Large intestine (tissue), 12 donors: ENCODE measurements around the gene MT2A. TPM values are rescaled to one million over a fixed set of nuclear protein-coding genes. Genes with fewer than 3 reads are reported as not detected.

Source experiments
- DNase-seq, 2 donors: peaks; one replicate each; pipeline versions ENCODE4 v3.0.0 to v3.0.0-alpha.2; 2013
- H3K27ac ChIP-seq: one replicate; pipeline ENCODE4 v1.5.1; 2013; ENCODE audit warnings: low read length
- H3K27me3 ChIP-seq: 2 replicates; pipeline ENCODE4 v1.6.1; 2013; ENCODE audit warnings: low read length; ENCODE audit not compliant: control insufficient read depth, insufficient read depth
- H3K36me3 ChIP-seq: 2 replicates; pipeline ENCODE4 v1.6.1; 2013; ENCODE audit warnings: low read length; ENCODE audit not compliant: control insufficient read depth, insufficient read depth
- H3K4me1 ChIP-seq: one replicate; pipeline ENCODE4 v1.6.1; 2013; ENCODE audit warnings: low read length; ENCODE audit not compliant: control insufficient read depth, insufficient read depth
- H3K4me3 ChIP-seq: one replicate; pipeline ENCODE4 v1.5.1; 2013; ENCODE audit warnings: low read length
- H3K9me3 ChIP-seq: one replicate; pipeline ENCODE4 v1.6.1; 2013; ENCODE audit warnings: mild to moderate bottlenecking, low read depth, low read length, moderate library complexity; ENCODE audit not compliant: control insufficient read depth
- WGBS: methylation state at CpG from one replicate; pipeline ENCODE4 v1.1.5; 2013; ENCODE audit warnings: low lambda C conversion rate; ENCODE audit not compliant: insufficient coverage; 5-methylcytosine and 5-hydroxymethylcytosine counted together
- long read RNA-seq, 11 donors: transcript quantifications; one replicate each; lab custom pipeline, GENCODE V29; 2026
- polyA plus RNA-seq: library from polyadenylated mRNA; unstranded; fragments of 120-200 nt; gene quantifications from one replicate; pipeline ENCODE4 v1.2.1, GENCODE V29; 2013

Gene MT2A
- polyA plus RNA-seq, result 115 TPM
- long read RNA-seq, donor 1, transcript MT2A-201 (3 exons, 786 nt), result major isoform, 158 of 1,123 reads
- long read RNA-seq, donor 1, transcript MT2A-203 (1 exons, 903 nt), result minor isoform, 16 of 1,123 reads
- long read RNA-seq, donor 1, partial matches to known transcripts, result 369 of 1,123 reads
- long read RNA-seq, donor 1, other reads (novel, unspliced or antisense), result 578 of 1,123 reads
- long read RNA-seq, donor 2, transcript MT2A-203 (1 exons, 903 nt), result minor isoform, 41 of 2,277 reads
- long read RNA-seq, donor 2, transcript MT2A-201 (3 exons, 786 nt), result major isoform, 202 of 2,277 reads
- long read RNA-seq, donor 2, partial matches to known transcripts, result 596 of 2,277 reads
- long read RNA-seq, donor 2, other reads (novel, unspliced or antisense), result 1,432 of 2,277 reads
- long read RNA-seq, donor 3, result 0 reads
- long read RNA-seq, donor 4, transcript MT2A-201 (3 exons, 786 nt), result major isoform, 41 of 46 reads
- long read RNA-seq, donor 4, partial matches to known transcripts, result 0 of 46 reads
- long read RNA-seq, donor 4, other reads (novel, unspliced or antisense), result 0 of 46 reads
- long read RNA-seq, donor 5, transcript MT2A-201 (3 exons, 786 nt), result major isoform, 224 of 1,099 reads
- long read RNA-seq, donor 5, transcript MT2A-203 (1 exons, 903 nt), result minor isoform, 48 of 1,099 reads
- long read RNA-seq, donor 5, partial matches to known transcripts, result 361 of 1,099 reads
- long read RNA-seq, donor 5, other reads (novel, unspliced or antisense), result 463 of 1,099 reads
- long read RNA-seq, donor 6, transcript MT2A-203 (1 exons, 903 nt), result minor isoform, 15 of 382 reads
- long read RNA-seq, donor 6, transcript MT2A-201 (3 exons, 786 nt), result major isoform, 54 of 382 reads
- long read RNA-seq, donor 6, partial matches to known transcripts, result 153 of 382 reads
- long read RNA-seq, donor 6, other reads (novel, unspliced or antisense), result 160 of 382 reads
- long read RNA-seq, donor 7, transcript MT2A-204 (2 exons, 688 nt), result minor isoform, 8 of 251 reads
- long read RNA-seq, donor 7, transcript MT2A-203 (1 exons, 903 nt), result minor isoform, 33 of 251 reads
- long read RNA-seq, donor 7, transcript MT2A-201 (3 exons, 786 nt), result major isoform, 204 of 251 reads
- long read RNA-seq, donor 7, partial matches to known transcripts, result 0 of 251 reads
- long read RNA-seq, donor 7, other reads (novel, unspliced or antisense), result 5 of 251 reads
- long read RNA-seq, donor 8, transcript MT2A-203 (1 exons, 903 nt), result minor isoform, 54 of 3,892 reads
- long read RNA-seq, donor 8, transcript MT2A-204 (2 exons, 688 nt), result minor isoform, 6 of 3,892 reads
- long read RNA-seq, donor 8, transcript MT2A-201 (3 exons, 786 nt), result major isoform, 445 of 3,892 reads
- long read RNA-seq, donor 8, transcript MT2A-202 (2 exons, 581 nt), result minor isoform, 5 of 3,892 reads
- long read RNA-seq, donor 8, partial matches to known transcripts, result 1,358 of 3,892 reads
- long read RNA-seq, donor 8, other reads (novel, unspliced or antisense), result 2,024 of 3,892 reads
- long read RNA-seq, donor 9, transcript MT2A-201 (3 exons, 786 nt), result major isoform, 120 of 154 reads
- long read RNA-seq, donor 9, transcript MT2A-204 (2 exons, 688 nt), result minor isoform, 5 of 154 reads
- long read RNA-seq, donor 9, transcript MT2A-203 (1 exons, 903 nt), result minor isoform, 28 of 154 reads
- long read RNA-seq, donor 9, partial matches to known transcripts, result 0 of 154 reads
- long read RNA-seq, donor 9, other reads (novel, unspliced or antisense), result 0 of 154 reads
- long read RNA-seq, donor 10, transcript MT2A-201 (3 exons, 786 nt), result major isoform, 76 of 96 reads
- long read RNA-seq, donor 10, transcript MT2A-203 (1 exons, 903 nt), result minor isoform, 16 of 96 reads
- long read RNA-seq, donor 10, partial matches to known transcripts, result 0 of 96 reads
- long read RNA-seq, donor 10, other reads (novel, unspliced or antisense), result 0 of 96 reads
- long read RNA-seq, donor 11, transcript MT2A-203 (1 exons, 903 nt), result minor isoform, 23 of 1,196 reads
- long read RNA-seq, donor 11, transcript MT2A-201 (3 exons, 786 nt), result major isoform, 132 of 1,196 reads
- long read RNA-seq, donor 11, partial matches to known transcripts, result 425 of 1,196 reads
- long read RNA-seq, donor 11, other reads (novel, unspliced or antisense), result 611 of 1,196 reads

DNA sequence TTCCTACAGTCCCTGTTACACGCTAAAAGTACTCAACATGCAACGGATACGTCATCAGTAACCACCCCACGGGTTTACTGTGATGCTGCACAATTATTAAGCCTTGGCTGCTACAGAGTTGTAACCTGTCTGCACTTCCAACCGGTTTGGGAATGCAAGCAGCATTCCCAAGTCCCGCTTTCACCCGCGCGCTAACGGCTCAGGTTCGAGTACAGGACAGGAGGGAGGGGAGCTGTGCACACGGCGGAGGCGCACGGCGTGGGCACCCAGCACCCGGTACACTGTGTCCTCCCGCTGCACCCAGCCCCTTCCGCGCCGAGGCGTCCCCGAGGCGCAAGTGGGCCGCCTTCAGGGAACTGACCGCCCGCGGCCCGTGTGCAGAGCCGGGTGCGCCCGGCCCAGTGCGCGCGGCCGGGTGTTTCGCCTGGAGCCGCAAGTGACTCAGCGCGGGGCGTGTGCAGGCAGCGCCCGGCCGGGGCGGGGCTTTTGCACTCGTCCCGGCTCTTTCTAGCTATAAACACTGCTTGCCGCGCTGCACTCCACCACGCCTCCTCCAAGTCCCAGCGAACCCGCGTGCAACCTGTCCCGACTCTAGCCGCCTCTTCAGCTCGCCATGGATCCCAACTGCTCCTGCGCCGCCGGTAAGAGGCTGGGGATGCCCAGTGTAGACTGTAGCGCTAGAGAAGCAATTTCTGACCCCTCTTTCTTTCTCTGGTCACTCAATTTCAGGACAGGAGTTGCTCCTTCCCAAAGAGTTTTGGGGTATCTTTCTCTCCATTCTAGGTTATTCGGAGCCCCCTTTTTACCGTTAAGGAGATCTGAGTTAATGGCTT, at the start of gene MT2A:
Gene MT2A, plus strand, starts transcription at position 542 of the 833 bp plus-strand sequence. Its CDS starts 72 bp downstream, at position 614.
- Histone ChIP-seq H3K27me3 (no peaks in the 10 kb centered on the region), H3K27ac (peak within 1 kb of the TSS; percentile 80), H3K9me3 (no peaks in the 10 kb centered on the region), H3K4me3 (peak within 1 kb of the TSS; percentile 80), H3K36me3 (no peaks in the 10 kb centered on the region), H3K4me1 (peaks cover 28% of the 10 kb centered on the region)
- peak; percentile 96 to 98 for DNase-seq
- no CpG with 5 or more reads among the region's 62 CpGs for WGBS

- H3K36me3 ChIP-seq, result no peaks in the 10 kb centered on the region
- H3K9me3 ChIP-seq, result no peaks in the 10 kb centered on the region
- no peak for DNase-seq
- H3K27me3 ChIP-seq, result peaks cover 16% of the 10 kb centered on the region
- H3K27ac ChIP-seq, result no peak overlapping the region
- H3K4me3 ChIP-seq, result no peak overlapping the region
- no CpG with 5 or more reads among the region's 4 CpGs for WGBS
- H3K4me1 ChIP-seq, result no peaks in the 10 kb centered on the region
Observed at GRCh38 chr16:56559109-56559508, 49.3 kb upstream of the MT2A start.

DNA sequence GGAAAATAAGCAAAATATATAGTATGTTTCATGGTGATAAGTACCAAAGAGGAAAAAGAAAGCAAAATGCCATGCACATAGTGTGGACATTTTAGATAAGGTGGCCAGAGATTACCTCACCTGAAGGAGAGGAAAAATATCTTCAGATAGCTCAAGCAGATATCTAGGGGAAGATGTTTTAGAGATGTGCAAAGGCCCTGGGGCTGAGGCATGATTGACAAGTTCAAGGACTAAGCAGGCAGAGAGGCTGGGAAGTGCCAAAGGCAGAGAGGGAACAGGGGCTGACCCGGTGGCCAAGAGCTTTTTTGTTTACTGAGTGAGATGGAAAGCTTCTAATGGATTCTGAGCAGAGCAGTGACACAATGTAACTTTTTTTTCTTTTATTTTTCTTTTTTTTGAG, 47.9 kb upstream of the MT2A start:
- no CpG with 5 or more reads among the region's 1 CpG for WGBS
- Histone ChIP-seq H3K36me3 (no peaks in the 10 kb centered on the region), H3K27me3 (peaks cover 16% of the 10 kb centered on the region)

GRCh38 chr16:56561126-56561525, 47.3 kb upstream of the MT2A start:
- Histone ChIP-seq H3K27me3 (peaks cover 18% of the 10 kb centered on the region), H3K4me1 (no peaks in the 10 kb centered on the region), H3K9me3 (no peaks in the 10 kb centered on the region), H3K27ac (no peak overlapping the region), H3K36me3 (no peaks in the 10 kb centered on the region), H3K4me3 (no peak overlapping the region)
- WGBS, result 60% methylated on average over 1 of the region's 1 CpG
- no peak for DNase-seq

More for the DNA sequence above, 47.9 kb upstream of the MT2A start:
- no peak overlapping the region for H3K27ac ChIP-seq
- no peaks in the 10 kb centered on the region for H3K4me1 ChIP-seq
- DNase-seq, result no peak
- H3K4me3 ChIP-seq, result no peak overlapping the region
- no peaks in the 10 kb centered on the region for H3K9me3 ChIP-seq

GRCh38 chr16:56564793-56565477, 43.4 kb upstream of the MT2A start, which contains the start of gene MT4:
MT4 (plus strand) TSS chr16:56565073; CDS start chr16:56565129, 56 bp downstream.
- H3K27ac ChIP-seq, result no peak within 1 kb of the TSS
- peaks cover 36% of the 10 kb centered on the region for H3K27me3 ChIP-seq
- H3K4me3 ChIP-seq, result no peak within 1 kb of the TSS
- WGBS, result no CpG with 5 or more reads among the region's 12 CpGs
- no peak for DNase-seq
- no peaks in the 10 kb centered on the region for H3K4me1 ChIP-seq
- no peaks in the 10 kb centered on the region for H3K9me3 ChIP-seq
- no peaks in the 10 kb centered on the region for H3K36me3 ChIP-seq

DNA sequence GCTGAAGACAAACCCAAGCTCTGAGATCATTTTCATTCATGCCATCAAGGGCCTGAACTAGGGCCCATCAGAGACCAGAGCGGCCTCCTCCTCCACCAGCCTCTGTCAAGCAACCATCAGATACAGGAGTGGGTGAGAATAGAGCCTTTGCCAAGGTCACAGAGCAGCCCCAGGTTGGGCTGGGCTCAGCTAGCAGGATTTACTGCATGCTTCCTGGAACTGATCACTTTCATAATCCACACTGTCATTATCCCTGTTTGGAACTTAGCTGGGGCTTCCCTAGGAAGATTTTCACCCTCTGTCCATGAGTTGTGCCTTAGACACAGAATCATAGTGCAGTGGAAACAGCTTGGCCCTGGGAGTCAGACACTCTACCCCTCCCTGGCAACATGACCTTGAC, 38.4 kb upstream of the MT2A start:
- no peaks in the 10 kb centered on the region for H3K4me1 ChIP-seq
- H3K9me3 ChIP-seq, result no peaks in the 10 kb centered on the region
- no peak overlapping the region for H3K27ac ChIP-seq
- no peak for DNase-seq
- peaks cover 24% of the 10 kb centered on the region for H3K27me3 ChIP-seq
- no peak overlapping the region for H3K4me3 ChIP-seq
- no peaks in the 10 kb centered on the region for H3K36me3 ChIP-seq
- WGBS, result no CpG with 5 or more reads among the region's 1 CpG

- no CpG with 5 or more reads among the region's 11 CpGs for WGBS
- Histone ChIP-seq H3K27ac (no peak overlapping the region), H3K4me1 (no peaks in the 10 kb centered on the region), H3K27me3 (peaks cover 17% of the 10 kb centered on the region), H3K4me3 (no peak overlapping the region), H3K36me3 (no peaks in the 10 kb centered on the region), H3K9me3 (no peaks in the 10 kb centered on the region)
- no peak for DNase-seq
Observed at GRCh38 chr16:56571525-56571924, 36.9 kb upstream of the MT2A start.

DNA sequence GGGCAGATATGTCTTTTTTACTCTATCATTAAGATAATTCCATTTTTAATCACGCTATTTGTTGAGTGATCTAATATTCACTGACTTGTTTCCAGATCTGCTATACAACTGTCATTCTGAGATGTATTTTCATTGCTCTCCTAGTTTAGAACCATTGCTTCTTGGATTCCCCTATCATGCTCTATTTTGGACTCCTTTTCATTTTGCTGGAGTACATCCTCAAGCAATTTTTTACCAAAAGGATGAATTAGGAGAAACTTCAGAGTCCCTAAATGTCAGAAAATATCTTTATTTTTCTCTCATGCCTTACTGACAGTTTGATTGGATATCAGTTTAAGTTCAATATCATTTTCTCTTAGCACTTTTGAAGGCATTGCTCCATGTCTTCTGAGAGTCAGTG, 33.8 kb upstream of the MT2A start:
- no peak for DNase-seq
- no CpG with 5 or more reads among the region's 1 CpG for WGBS
- H3K4me3 ChIP-seq, result no peak overlapping the region

More for the DNA sequence above, 33.8 kb upstream of the MT2A start:
- H3K36me3 ChIP-seq, result no peaks in the 10 kb centered on the region
- no peaks in the 10 kb centered on the region for H3K27me3 ChIP-seq
- no peaks in the 10 kb centered on the region for H3K4me1 ChIP-seq
- no peak overlapping the region for H3K27ac ChIP-seq
- no peaks in the 10 kb centered on the region for H3K9me3 ChIP-seq
